Vagina (tissue), 2 donors: Measurements from ENCODE around the gene REM2. TPM values are rescaled to one million over a fixed set of nuclear protein-coding genes. Genes with fewer than 3 reads are reported as not detected.

ENCODE experiments used
- DNase-seq, 2 donors: peaks; one replicate each; pipeline ENCODE4 v3.0.0-alpha.2; 2017; ENCODE audit errors: extremely low spot score in 2 of 2
- H3K27ac ChIP-seq: fragments of 200-600 bp; sonication (generic); one replicate; pipeline ENCODE4 v1.5.1; 2019
- H3K27me3 ChIP-seq: fragments of 200-600 bp; sonication (generic); one replicate; pipeline ENCODE4 v1.5.1; 2019
- H3K36me3 ChIP-seq, 2 donors: fragments of 200-600 bp; sonication (generic); one replicate each; pipeline ENCODE4 v1.5.1; 2017 to 2019
- H3K4me1 ChIP-seq: fragments of 200-600 bp; sonication (generic); one replicate; pipeline ENCODE4 v1.5.1; 2019
- H3K4me3 ChIP-seq, 2 donors: fragments of 200-600 bp; sonication (generic); 1 replicate in 1 of 2; 2 replicates in 1 of 2; pipeline ENCODE4 v1.5.1; 2016 to 2019
- H3K9me3 ChIP-seq: fragments of 200-600 bp; sonication (generic); one replicate; pipeline ENCODE4 v1.5.1; 2019
- CTCF ChIP-seq, 3 experiments: fragments of 450-650 bp in 2 of 3; fragments of 200-600 bp in 1 of 3; sonication (generic) in 1 of 3; IDR thresholded peaks; one replicate each; pipeline ENCODE4 v1.5.1; 2017 to 2019; ENCODE audit warnings: antibody characterized with exemption in 3 of 3, mild to moderate bottlenecking in 2 of 3, moderate library complexity in 2 of 3
- POLR2A ChIP-seq, 2 donors: fragments of 450-650 bp; IDR thresholded peaks; one replicate each; pipeline ENCODE4 v1.6.1; 2017; ENCODE audit warnings: antibody characterized with exemption in 2 of 2, mild to moderate bottlenecking in 2 of 2, moderate library complexity in 2 of 2
- POLR2AphosphoS5 ChIP-seq, 2 donors: sonication (generic); formaldehyde crosslinking; IDR thresholded peaks; one replicate each; pipeline ENCODE4 v1.9.0; 2017; ENCODE audit warnings: antibody characterized with exemption in 2 of 2, mild to moderate bottlenecking in 2 of 2, low read depth in 1 of 2; ENCODE audit not compliant: insufficient read depth in 1 of 2
- intact Hi-C: fragments of 100-400 bp; cut with DNase I; formaldehyde crosslinking; loops from one replicate; pipeline ENCODE4 v1.15.1; 2023
- total RNA-seq: library from RNA; depleted of rRNA; stranded (reverse); fragments of >200 nt; gene quantifications from one replicate; pipeline ENCODE4 v1.2.3, GENCODE V29; 2016

The REM2 gene
- total RNA-seq, 1 donor from 2014 or later, result 3.9 TPM

GRCh38 chr14:22884076-22884737 is 1.2 kb downstream of the REM2 start:
- Histone ChIP-seq H3K27me3 (no peaks in the 10 kb centered on the region), H3K4me3 (no peak overlapping the region), H3K27ac (no peak overlapping the region), H3K9me3 (no peaks in the 10 kb centered on the region), H3K4me1 (peaks cover 24% of the 10 kb centered on the region), H3K36me3 (no peaks in the 10 kb centered on the region)
- TF ChIP-seq CTCF (IDR thresholded peaks at IDR 0.05) (no peak), POLR2AphosphoS5 (IDR thresholded peaks at IDR 0.05; ENCODE audit: insufficient read depth in 1 of 2, low read depth in 1 of 2) (no peak), POLR2A (IDR thresholded peaks at IDR 0.05) (no peak)
- DNase-seq, result no peak
- intact Hi-C loops, result no loop called here

- Histone ChIP-seq H3K27ac (no peak overlapping the region), H3K4me1 (peaks cover 24% of the 10 kb centered on the region), H3K36me3 (no peaks in the 10 kb centered on the region), H3K4me3 (no peak overlapping the region), H3K27me3 (no peaks in the 10 kb centered on the region), H3K9me3 (no peaks in the 10 kb centered on the region)
- TF ChIP-seq CTCF (IDR thresholded peaks at IDR 0.05) (no peak), POLR2A (IDR thresholded peaks at IDR 0.05) (no peak), POLR2AphosphoS5 (IDR thresholded peaks at IDR 0.05; ENCODE audit: insufficient read depth in 1 of 2, low read depth in 1 of 2) (no peak)
- DNase-seq, result no peak
- intact Hi-C loops, result no loop called here
These were observed 1.9 kb downstream of the REM2 start for GRCh38 chr14:22884738-22885523.

- peaks cover 24% of the 10 kb centered on the region for H3K4me1 ChIP-seq
- no peaks in the 10 kb centered on the region for H3K27me3 ChIP-seq
- intact Hi-C loops, result no loop called here
- H3K36me3 ChIP-seq, result no peaks in the 10 kb centered on the region
- no peaks in the 10 kb centered on the region for H3K9me3 ChIP-seq
- DNase-seq, result no peak
- H3K4me3 ChIP-seq, result peak overlapping the region; percentile 50 to 65
- no peak overlapping the region for H3K27ac ChIP-seq
- TF ChIP-seq POLR2AphosphoS5 (IDR thresholded peaks at IDR 0.05; ENCODE audit: insufficient read depth in 1 of 2, low read depth in 1 of 2), result no peak
- TF ChIP-seq CTCF (IDR thresholded peaks at IDR 0.05), result no peak
- no peak for TF ChIP-seq POLR2A (IDR thresholded peaks at IDR 0.05)
These were observed 3.0 kb downstream of the REM2 start for GRCh38 chr14:22885975-22886374.

GRCh38 chr14:22886500-22887259 is 3.7 kb downstream of the REM2 start:
- Histone ChIP-seq H3K4me1 (peaks cover 24% of the 10 kb centered on the region), H3K27me3 (no peaks in the 10 kb centered on the region), H3K4me3 (peak overlapping the region; percentile 50 to 65), H3K27ac (peak overlapping the region; percentile 53), H3K9me3 (no peaks in the 10 kb centered on the region), H3K36me3 (no peaks in the 10 kb centered on the region)
- DNase-seq, result no peak
- peak in 1 of 2 donors; percentile 75 for TF ChIP-seq POLR2AphosphoS5 (IDR thresholded peaks at IDR 0.05; ENCODE audit: insufficient read depth in 1 of 2, low read depth in 1 of 2)
- TF ChIP-seq CTCF (IDR thresholded peaks at IDR 0.05), result no peak
- intact Hi-C loops, result no loop called here
